Stimulated activated CD4-positive, alpha-beta T cell treated with anti-CD3 and anti-CD28 coated beads, Interleukin-12 subunit alpha, Interleukin-12 subunit beta, amount 100 ng/mL, for 4 hours (primary cell): Measurements from ENCODE around the gene CHN2.

ENCODE experiments used
- DNase-seq: peaks from one replicate; pipeline ENCODE4 v3.0.0-alpha.2; 2020

The CHN2 gene

DNA sequence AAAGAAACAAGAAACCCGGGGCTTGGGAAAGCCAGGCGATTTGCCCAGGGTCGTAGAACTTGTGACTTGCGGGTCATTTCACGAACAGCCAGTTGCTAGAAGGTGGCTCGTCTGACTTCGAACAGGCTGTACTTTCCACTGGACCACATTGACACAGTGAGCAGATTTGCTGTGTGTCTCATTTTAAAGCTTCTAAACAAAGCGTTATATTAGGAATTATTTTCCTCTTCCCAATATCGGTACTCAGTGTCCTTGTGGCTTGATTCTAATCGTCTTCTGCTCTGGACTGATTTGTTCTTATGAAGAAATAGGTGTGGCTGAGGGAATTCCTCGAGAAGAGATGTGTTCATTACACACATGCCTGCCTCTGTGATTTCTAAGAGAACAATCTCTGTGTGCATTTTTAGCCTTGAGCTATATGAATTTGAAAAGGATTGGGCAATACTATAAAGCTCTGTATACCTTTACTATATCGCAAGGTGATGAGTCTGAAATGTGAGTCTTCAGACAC, 219.1 kb downstream of the CHN2 start:
- DNase-seq, result no peak

DNA sequence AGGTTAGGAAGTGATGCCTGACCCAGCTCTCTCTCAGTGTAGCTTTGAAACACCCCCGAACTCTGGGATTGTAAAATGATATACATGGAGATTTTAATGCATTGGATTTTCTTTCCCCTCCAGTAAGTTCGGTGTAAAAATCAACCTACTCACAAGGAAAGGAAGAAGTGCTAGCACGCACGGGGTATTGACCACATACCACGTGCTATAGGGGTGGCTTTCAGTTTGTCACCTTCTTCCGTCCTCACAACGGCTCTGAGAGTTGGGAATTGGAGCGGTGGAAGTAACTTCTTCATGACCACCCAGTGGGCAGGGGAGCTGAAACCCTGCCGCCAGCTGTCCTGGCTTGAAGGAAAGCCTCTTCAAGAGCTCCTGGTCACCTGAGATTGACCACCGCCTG, 219.6 kb downstream of the CHN2 start:
- no peak for DNase-seq

DNA sequence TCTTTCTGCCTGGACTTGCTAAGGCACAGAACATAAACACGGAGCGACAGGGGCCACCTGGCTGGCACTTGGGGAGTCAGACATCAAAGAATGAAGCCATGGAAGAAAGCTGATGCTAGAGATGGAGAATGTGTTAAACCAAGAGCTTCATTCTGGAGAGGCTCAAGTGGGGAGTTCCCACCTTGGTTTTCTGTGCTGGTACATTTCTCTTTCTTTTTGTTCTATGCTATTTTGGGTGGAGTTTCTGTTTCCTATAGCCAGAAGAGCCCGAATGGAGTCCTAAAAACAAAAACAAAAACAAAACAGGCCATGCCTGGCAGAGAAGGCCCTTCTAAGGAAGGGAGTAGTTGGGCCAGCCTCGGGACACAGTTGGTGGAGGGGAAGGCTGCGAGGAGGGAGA, 220.6 kb downstream of the CHN2 start:
- no peak for DNase-seq

DNA sequence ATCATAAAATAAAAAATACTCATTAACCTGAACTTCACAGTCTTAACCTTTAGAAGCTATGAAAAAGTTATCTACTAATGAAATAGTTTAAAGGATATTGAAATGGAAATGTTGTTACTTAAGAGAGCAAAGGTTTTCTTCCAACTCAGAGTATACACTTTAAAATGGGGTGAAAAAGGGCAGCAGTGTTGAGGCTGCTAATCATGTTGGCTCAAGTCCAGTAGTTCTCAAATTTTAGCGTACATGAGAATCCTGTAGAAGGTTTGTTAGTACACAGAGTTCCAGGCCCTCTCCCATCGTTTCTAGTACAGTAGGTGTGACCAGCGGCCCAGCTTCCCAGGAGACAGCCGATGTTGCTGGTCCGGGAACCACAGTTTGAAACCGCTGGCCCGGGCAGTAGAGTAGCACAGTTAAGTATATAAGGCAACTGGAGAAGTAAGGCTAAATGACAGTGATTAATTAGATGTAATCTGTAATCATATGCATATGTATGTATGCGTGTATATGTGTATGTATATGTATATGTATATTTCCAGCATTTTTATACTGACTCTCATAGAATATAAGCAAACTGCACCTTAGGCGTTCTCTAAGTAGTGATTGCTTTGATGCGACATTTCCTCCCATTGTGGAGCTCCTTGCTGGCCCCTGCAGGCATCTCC, 221.8 kb downstream of the CHN2 start:
- DNase-seq, result no peak

DNA sequence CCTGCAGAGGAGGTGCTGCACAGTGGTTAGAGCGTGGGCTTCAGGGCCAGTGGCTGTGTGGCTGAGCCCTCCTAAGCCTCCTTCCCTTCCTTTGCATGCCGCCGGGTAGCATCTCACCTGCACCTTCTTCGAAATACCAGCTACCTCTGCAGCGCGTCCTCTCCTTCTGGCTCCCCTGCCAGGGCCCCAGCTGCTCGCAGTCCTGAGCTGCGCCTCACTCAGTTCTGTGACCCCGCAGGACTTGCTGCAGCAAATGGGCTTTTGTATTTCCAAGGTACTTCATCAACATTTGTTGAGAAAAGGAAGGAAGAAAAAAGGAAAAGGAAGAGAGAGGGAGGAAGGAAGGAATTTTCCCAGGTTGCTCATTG, 222.3 kb downstream of the CHN2 start:
- no peak for DNase-seq

DNA sequence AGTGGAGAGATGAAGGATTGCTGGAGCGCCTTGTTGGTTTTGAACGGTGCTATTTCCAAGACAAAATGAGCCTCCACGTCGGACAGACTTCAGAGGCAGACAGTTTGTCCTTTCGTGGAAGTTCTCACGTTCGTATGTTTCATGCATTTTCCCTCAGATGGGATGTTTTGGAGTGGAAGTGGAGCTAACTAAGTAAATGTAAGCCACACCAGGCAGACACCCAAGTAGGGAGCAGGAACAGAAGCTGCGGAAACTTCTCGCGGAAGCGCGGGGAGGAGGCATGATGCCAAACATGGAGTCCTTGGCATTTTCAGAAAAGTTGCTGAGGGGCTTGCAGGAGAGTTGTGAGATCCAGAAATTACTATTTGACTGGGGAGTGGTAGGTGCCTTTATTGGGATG, 223.5 kb downstream of the CHN2 start:
- DNase-seq, result no peak

DNA sequence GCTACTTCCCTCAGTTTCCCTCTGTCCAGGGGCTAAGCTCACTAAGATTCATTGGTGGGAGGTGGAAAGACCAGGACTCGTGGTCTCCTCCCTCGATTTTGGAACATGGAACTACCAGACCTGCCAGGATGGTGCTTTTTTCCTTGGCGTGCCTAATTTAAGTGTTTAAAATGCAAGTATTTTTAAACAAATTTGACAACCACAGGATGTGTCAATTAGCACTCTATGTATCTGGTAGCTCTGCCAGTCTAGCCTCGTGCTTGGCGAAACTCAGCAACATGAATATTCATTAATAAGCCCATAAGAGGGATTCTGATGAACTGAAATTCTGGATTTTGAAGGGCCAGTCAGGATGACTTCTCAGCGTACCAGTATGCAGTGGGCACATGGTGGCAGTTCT, 224.1 kb downstream of the CHN2 start:
- no peak for DNase-seq

DNA sequence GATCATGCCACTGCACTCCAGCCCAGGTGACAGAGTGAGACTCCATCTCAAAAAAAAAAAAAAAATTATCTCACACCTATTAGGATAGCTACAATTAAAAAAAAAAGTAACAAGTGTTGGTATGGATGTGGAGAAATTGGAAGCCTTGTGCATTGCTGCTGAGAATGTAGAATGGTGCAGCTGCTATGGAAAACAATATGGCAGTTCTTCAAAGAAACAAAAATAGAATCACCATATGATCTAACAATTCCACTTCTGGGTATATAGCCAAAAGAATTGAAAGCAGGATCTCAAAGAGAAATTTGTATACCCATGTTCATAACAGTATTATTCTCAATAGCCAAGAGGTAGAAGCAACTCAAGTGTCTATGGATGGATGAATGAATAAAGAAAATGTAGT, 225.4 kb downstream of the CHN2 start:
- DNase-seq, result no peak

DNA sequence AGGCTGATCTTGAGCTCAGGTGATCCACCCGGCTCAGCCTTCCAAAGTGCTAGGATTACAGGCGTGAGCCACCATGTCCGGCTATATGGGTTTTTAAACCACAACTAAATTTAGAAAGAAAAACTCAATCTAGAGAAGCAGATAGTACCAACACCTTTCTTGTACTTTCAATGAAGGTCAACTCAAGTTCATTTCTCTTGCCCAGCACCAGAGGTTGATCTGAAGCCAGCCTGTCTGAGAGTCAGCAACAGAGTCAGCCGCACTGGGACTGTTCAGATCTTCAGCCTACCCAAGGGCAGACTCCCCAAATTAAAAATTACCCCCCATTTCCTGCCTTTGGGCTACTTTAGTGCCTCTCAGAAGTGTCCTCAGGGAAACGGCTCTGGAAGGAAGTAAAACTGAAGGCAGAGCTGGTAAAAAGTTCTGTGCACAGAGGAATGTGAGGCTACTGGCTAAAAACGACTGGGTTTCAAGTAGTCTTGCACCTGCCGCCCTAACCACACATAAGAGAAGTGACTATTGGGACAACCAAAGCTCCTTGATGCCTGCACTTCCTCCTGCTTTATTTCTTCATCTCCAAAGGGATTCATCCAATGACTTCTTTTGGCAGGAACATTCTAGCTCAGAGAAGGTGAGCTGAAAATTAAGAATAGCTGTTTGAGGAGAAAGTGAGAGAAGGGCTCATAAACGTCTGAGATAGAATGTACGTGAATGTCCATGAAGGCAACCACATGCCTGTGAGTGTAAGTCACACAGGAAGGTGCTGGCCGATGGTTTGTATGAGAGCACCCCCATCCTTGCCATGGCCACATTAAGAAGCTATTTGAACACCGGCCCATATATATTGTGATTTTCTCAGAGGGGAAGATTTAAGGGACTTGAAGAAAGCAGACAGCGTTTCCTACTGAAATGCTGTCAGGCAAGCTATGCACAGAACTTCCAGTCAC, 226.7 kb downstream of the CHN2 start:
- no peak for DNase-seq

DNA sequence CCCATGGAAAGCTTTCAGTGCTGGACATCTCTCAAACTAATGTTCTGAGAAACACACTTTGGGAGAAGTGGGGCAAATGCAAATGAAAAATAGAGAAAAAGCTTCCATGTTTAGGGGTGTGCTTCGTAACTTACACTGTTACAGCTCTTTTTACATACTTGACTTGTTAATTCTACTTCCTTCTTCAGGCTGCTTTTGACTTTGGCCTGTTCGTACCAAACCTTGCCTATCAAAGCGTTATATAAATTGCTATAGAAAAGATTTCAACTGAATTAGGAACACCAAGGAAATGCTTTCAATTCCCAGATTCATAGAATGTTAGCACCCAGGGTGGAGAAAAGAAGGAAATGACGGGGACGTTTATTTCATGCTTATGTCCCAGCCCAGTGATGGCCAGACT, 228.3 kb downstream of the CHN2 start:
- DNase-seq, result no peak

DNA sequence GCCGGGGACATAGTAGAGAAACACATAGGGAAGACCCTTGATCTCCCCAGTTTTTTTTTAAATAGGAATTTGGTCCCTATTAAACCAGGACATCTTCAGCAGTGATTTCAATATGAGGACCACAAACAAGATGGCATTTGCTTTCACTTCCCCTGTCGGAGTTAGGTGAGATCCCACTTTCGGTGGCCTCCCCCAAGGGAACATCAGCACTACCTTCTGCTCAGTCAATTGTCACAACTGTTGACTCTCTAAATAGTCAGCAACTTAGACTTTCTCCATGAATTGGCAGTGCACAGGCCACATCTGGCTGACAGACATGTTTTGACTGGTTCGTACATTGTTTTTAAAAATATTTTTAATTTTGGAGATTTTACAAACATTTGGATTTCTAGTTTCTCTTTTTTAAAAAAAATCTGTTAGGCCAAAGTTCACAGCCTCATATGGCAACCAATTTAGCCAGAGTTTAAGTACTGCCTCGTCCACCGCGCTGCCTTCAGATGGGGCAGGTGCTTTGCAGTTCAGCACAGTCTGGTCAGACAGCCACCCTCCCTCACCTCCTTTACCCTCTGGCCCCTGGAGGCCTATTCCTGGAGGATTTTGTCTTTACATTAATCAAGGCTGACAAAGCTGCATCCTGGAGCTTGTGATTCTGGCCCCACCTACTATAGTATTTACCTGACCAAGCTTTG, 229.9 kb downstream of the CHN2 start:
- no peak for DNase-seq

DNA sequence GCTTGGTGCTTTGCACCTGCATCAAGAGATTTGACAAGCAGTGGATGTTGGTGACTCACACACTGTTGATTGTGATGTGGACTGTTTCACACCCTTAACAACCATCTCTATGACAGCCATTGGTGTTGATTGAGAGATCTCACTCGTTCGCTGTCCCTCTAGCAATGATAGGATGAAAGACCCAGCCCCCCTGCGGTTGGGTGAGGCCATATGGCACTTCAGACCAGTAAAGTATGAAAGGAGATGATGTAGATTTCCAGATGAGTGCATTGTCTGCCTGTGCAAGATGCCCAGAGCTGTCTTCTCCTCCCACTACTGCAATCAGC, 230.4 kb downstream of the CHN2 start:
- no peak for DNase-seq

DNA sequence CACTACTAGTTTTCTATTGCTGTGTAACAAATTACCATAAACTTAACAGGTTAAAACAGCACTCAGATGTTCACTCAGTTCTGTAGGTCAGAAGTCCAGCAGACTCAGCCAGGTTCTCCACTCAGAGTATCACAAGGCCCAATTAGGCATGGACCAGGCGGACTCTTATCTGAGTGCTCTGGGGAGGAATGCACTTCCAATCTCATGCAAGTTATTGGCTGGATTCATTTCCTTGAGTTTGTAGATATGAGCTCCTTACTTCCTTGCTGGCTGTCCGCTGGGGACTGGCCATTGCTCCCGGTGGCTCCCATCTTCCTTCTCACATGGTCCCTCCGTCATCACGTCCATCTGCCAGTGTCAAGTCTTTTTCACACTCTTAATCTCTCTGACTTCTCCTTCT, 232.0 kb downstream of the CHN2 start:
- no peak for DNase-seq

DNA sequence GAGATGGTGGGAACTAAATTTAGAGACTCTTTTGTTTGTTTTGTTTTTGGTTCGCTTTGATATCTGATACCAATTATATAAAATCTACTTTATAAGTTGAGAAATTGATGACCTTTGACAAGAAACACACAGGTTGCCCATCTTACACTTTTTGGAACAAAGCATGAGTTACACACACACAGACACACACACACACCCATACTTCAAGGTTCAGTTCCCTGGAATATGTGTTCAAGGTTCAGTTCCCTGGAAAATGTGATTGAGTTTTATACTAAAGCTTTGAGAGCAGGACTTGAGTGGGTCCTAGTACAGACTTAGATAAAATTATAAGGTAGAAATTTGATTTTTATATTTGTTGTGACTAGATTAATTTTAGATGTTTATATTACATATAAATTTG, 234.8 kb downstream of the CHN2 start:
- no peak for DNase-seq

DNA sequence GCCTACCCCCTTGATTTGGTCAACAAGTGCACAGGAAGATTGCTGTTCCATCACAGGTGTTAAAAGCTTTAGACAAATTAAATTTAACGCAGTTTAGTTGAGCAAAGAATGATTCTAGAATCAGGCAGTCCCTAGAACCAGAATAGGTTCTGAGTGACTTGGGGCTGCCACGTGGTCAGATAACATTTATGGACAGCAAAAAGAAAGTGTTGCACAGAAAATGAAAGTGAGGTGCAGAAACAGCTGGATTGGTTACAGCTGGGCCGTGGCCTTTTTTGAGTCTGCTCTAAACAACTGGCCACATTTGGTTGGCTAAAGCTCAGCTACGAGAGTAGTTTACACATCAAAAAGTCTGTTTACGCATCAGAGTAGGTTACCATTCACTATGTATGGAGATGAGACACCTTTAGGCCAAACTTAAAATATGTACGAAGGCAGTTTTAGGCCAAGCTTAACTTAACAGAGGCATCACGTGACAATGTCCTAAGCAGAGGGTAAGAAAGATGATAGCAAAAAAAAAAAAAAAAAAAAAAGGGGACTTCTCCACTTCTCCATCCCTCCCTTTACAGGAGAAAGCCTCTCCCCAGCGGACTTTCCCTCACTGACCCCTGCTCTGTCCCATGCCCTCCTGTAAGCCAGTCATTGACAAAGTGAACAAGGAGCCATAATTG, 235.8 kb downstream of the CHN2 start:
- DNase-seq, result no peak

DNA sequence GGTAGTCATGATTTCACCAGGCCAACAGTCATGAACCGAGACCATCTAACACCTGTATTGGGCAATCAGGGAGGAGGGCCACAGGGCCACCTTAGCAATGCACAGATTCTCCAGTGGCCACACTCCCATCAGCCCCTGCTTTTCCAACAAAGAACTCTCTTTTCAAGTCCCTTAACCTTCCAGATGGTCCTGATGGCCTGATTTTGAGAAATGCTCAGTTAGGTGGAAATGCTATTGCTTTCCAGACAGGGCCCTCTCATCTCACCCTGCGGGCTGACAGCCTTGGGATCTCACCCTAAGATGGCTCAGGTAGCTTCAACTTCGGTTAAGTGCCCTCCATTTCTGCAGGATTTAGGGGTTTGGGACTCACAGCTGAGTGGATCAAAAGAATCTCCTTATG, 237.1 kb downstream of the CHN2 start:
- no peak for DNase-seq

DNA sequence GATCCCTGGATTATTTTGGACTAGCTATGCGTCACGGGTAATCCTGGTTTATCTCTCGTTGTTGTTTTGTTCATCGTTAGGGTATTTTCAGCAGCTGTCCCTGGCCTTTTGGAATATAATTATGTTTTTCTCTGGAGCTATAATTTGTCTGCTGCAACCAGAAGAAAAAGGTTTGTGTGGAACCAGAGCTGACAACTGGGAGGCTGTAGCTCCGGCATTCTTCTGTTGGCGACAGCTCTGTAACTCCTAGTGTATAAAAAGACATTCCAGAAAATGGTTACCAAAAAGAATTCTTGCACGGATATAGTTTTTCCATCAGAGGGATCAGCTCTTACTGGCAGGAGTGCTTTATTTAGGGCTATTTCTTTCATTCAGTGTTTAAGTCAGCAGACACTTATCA, 238.1 kb downstream of the CHN2 start:
- DNase-seq, result no peak

DNA sequence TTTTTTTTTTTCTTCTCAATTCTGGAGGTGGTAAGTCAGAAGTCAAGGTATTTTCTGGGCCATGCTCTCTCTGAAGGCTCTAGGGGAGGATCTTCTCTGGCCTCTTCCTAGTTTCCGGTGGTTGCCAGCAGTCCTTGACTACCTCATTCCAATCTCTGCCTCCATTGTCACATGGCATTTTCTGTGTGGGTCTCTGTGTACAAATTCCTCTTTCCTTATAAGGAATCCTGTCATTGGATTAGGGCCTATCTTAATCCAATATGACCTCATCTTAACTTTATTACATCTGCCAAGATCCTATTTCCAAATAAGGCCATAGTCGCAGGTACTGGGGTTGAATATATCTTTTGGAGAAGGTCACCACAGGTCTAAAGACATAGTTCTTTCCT, 239.8 kb downstream of the CHN2 start:
- DNase-seq, result no peak

DNA sequence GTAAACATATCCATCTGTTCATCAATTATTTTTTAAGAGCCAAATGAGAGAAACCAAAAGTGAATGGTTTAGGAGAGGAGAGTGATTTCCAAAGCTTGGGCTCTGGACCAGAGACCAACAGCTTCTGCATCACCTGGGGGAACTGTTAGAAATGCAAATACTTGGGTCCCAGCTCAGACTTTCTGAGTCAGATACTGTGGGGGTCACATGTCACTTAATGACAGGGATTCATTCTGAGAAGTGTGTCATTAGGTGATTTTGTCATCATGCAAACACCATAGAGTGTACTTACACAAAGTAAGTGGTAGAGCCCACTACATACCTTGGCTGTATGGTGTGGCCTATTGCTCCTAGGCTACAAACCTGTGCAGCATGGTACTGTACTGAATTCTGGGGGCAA, 240.6 kb downstream of the CHN2 start:
- no peak for DNase-seq

DNA sequence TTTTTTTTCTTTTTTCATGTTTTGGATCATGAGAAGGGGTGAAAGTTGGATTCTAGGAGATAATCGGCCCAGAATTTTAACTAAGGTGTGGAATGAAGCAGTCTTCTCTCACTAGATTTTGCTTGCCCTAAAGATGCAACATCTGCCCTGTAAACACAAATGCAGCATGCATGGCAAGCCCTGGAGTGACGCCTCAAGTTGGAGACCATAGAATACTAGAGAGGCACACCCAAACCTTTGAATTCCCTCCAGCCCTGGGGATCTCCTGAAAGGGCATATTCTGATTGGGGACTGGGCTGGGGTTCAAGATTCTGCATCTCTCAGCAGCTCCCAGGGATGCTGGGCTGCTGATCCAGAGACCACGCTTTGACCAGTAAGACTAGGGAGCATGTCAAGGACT, 241.3 kb downstream of the CHN2 start:
- DNase-seq, result no peak

DNA sequence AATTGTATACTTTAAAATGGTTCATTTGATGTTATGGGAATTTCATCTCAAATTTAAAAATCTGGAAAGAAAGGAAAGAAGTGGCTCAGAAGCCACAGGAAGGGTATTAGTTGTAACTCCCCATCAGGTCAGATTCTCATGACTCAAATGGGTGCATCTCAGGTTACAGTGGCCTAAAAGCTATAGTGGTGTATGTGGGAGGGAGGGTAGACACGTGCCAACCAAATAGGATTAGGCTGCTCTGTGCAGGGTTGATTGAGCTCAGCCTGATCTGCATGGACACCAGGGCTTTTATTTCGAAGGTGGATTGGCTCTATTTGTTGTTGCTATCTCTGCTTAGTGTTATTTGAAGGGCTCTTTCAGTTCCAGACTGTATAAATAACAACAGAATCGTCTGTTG, 247.6 kb downstream of the CHN2 start:
- DNase-seq, result no peak

DNA sequence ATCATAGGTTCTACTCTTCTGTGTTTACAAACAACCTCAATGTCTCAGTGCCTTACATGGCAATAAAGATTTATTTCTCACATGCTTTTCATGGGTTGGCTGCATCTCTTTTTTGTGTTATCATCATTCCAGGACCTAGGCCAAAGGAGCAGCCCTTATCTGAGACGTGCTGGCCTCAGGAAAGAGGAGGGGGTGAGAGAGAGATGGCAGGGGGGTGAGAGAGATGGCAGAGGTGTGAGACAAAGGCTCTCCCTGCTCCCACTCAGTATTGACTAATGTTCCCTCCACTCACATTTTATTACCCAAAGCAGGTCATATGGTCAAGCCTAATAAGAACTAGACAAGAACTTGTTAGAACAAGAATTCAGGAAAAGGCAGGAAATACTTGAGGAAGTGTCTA, 249.0 kb downstream of the CHN2 start:
- no peak for DNase-seq

DNA sequence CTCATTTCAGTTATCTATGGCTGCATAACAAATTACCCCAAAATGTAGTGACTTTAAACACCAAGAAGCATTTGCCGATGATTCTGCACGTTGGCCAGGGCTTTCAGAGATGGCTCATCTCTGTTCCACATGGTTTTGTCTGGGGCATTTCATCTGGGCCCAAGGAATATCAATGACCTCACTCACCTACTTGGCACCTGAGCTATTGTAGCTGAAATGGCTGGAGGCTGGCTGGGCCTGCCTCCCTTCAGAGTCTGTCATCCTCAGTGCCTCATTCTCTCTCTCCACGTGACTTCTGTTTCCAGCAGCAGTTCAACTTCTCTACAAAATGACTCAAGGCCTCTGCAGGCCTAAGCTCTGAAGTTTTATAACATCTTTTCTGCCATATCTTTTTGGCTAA, 249.7 kb downstream of the CHN2 start:
- DNase-seq, result no peak

DNA sequence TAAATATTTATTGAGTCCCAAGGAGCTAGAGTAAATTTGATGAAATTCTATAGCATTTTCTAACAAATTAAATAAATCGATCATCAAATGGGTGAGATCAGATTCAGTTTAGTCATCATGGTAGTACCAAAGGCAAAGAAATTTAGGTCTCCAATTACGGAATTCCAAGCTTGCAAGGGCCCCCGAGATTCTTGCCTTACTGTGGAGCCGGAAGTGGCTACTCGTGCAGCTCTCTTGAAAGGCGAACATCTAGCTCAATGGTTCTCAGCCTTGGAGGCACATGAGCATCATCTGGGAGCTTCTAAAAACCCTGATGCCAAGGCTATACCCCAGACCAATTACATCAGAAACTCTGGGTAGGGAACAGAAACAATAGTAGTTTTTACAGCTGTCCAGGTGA, 251.2 kb downstream of the CHN2 start:
- DNase-seq, result no peak
